Activated T-cell treated with anti-CD3 and anti-CD28 coated beads, Interleukin-2, amount 50 U/mL, for 72 hours (primary cell): ENCODE measurements around the gene AMY1A. TPM values are rescaled to one million over a fixed set of nuclear protein-coding genes. Genes with fewer than 3 reads are reported as not detected.
"Not testable (repeated sequence)": the region's sequence is repeated elsewhere in the genome, so short reads cannot be mapped to it uniquely, and the experiment has no call there.

ENCODE experiments used
- ATAC-seq, 2 donors: fragments of 150-1000 bp; cut with Tn5 transposase; replicated peaks in 1 of 2; 2 replicates each; pipeline ENCODE4 v1.10.0; 2021; ENCODE audit warnings: moderate library complexity in 2 of 2, mild to moderate bottlenecking in 1 of 2
- DNase-seq, 2 donors: peaks; one replicate each; pipeline ENCODE4 v3.0.0; 2021 to 2022; ENCODE audit warnings: mixed read lengths in 1 of 2
- H3K27ac Mint-ChIP-seq: one replicate; pipeline ENCODE4 v1.8.0; 2022; ENCODE audit warnings: mild to moderate bottlenecking, moderate library complexity, mixed read lengths
- H3K27me3 Mint-ChIP-seq: one replicate; pipeline ENCODE4 v1.8.0; 2022; ENCODE audit warnings: low read depth, mixed read lengths
- H3K36me3 Mint-ChIP-seq, 2 donors: one replicate each; pipeline ENCODE4 v1.8.0; 2022; ENCODE audit warnings: mixed read lengths in 2 of 2, mild to moderate bottlenecking in 1 of 2; ENCODE audit not compliant: insufficient read depth in 2 of 2
- H3K4me1 Mint-ChIP-seq: one replicate; pipeline ENCODE4 v1.8.0; 2022; ENCODE audit warnings: low read depth, mixed read lengths
- H3K4me3 Mint-ChIP-seq, 2 donors: one replicate each; pipeline ENCODE4 v1.8.0; 2022; ENCODE audit warnings: mild to moderate bottlenecking in 2 of 2, mixed read lengths in 2 of 2, moderate library complexity in 2 of 2
- H3K9me3 Mint-ChIP-seq, 2 donors: one replicate each; pipeline ENCODE4 v1.8.0; 2022; ENCODE audit warnings: mixed read lengths in 2 of 2
- total RNA-seq, 2 donors: library from RNA; stranded (reverse); gene quantifications; one replicate each; pipeline ENCODE4 v1.2.3, GENCODE V29; 2022

AMY1A gene
- total RNA-seq, 2 donors from 2014 or later, result not detected

DNA sequence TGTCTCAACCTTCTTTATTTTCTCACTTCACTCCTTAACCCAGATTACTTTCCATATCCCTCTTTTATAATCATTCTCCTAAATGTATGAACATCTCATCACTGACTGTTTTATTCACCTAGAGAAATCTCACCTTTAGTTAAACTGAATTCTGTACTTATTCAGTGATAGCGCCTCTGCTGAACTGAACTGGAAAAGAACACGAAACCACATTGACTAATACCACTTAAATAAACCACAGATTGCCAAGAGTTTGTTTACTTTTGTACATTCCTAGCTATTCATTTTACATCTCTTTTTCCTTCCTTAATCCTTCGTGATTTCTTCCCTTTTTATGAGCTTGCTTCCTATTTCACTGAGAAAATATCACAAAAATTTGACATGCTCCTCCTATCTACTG is 52.1 kb downstream of the AMY1A start:
- DNase-seq, H3K27me3 Mint-ChIP-seq, H3K27ac Mint-ChIP-seq: not testable (repeated sequence)

GRCh38 chr1:103710381-103710780 is 54.8 kb downstream of the AMY1A start:
- H3K4me3 Mint-ChIP-seq, H3K4me1 Mint-ChIP-seq, H3K27me3 Mint-ChIP-seq, H3K9me3 Mint-ChIP-seq, DNase-seq, ATAC-seq, H3K27ac Mint-ChIP-seq, H3K36me3 Mint-ChIP-seq: not testable (repeated sequence)

More for the DNA sequence above, 52.1 kb downstream of the AMY1A start:
- H3K4me1 Mint-ChIP-seq, ATAC-seq, H3K9me3 Mint-ChIP-seq, H3K4me3 Mint-ChIP-seq, H3K36me3 Mint-ChIP-seq: not testable (repeated sequence)

Other genes starting within 250 kb of the AMY1A start
- 10 to 100 TPM; 27.0 to 27.1 TPM for gene RNPC3, start 130.1 kb upstream of the AMY1A start, total RNA-seq
- gene AMY2B, start 84.2 kb upstream of the AMY1A start, total RNA-seq, result 10 to 100 TPM; 12.9 to 14.2 TPM
- not detected for gene AMY2A, start 38.3 kb upstream of the AMY1A start, total RNA-seq
- gene AMY1B, start 40.5 kb downstream of the AMY1A start, total RNA-seq, result not detected
- not detected for gene AMY1C, start 94.1 kb downstream of the AMY1A start, total RNA-seq